ENCODE data around the gene CHRM5.
"Not testable (repeated sequence)": the region's sequence is repeated elsewhere in the genome, so short reads cannot be mapped to it uniquely, and the experiment has no call there.

Gene CHRM5

GRCh38 chr15:33982516-33982915, 14.2 kb downstream of the CHRM5 start:
- TF ChIP-seq CTCF (IDR thresholded peaks at IDR 0.05; ENCODE audit: control insufficient read depth, extremely low read depth, insufficient read depth) = no peak
- DNase-seq (ENCODE audit: low read depth) = no peak
- H3K4me3 ChIP-seq (ENCODE audit: low read depth, low read length) = no peak overlapping the region

- no peak for TF ChIP-seq CTCF (IDR thresholded peaks at IDR 0.05; ENCODE audit: control insufficient read depth, extremely low read depth, insufficient read depth)
- no peak for DNase-seq (ENCODE audit: low read depth)
- H3K4me3 ChIP-seq (ENCODE audit: low read depth, low read length) = no peak overlapping the region
Measured at GRCh38 chr15:33985287-33985686, 17.0 kb downstream of the CHRM5 start.

GRCh38 chr15:33985751-33986150, 17.5 kb downstream of the CHRM5 start:
- no peak overlapping the region for H3K4me3 ChIP-seq (ENCODE audit: low read depth, low read length)
- no peak for DNase-seq (ENCODE audit: low read depth)
- TF ChIP-seq CTCF (IDR thresholded peaks at IDR 0.05; ENCODE audit: control insufficient read depth, extremely low read depth, insufficient read depth) = no peak

GRCh38 chr15:33987444-33987843, 19.1 kb downstream of the CHRM5 start:
- no peak for DNase-seq (ENCODE audit: low read depth)
- no peak for TF ChIP-seq CTCF (IDR thresholded peaks at IDR 0.05; ENCODE audit: control insufficient read depth, extremely low read depth, insufficient read depth)
- H3K4me3 ChIP-seq (ENCODE audit: low read depth, low read length) = no peak overlapping the region

GRCh38 chr15:33988384-33988783, 20.1 kb downstream of the CHRM5 start:
- TF ChIP-seq CTCF (IDR thresholded peaks at IDR 0.05; ENCODE audit: control insufficient read depth, extremely low read depth, insufficient read depth) = no peak
- no peak overlapping the region for H3K4me3 ChIP-seq (ENCODE audit: low read depth, low read length)
- no peak for DNase-seq (ENCODE audit: low read depth)

GRCh38 chr15:33994005-33994615, 25.8 kb downstream of the CHRM5 start:
- no peak for DNase-seq (ENCODE audit: low read depth)
- peak; percentile 83 for TF ChIP-seq CTCF (IDR thresholded peaks at IDR 0.05; ENCODE audit: control insufficient read depth, extremely low read depth, insufficient read depth)
- H3K4me3 ChIP-seq (ENCODE audit: low read depth, low read length) = no peak overlapping the region

- not testable (repeated sequence) for DNase-seq (ENCODE audit: low read depth); H3K4me3 ChIP-seq (ENCODE audit: low read depth, low read length)
Measured at GRCh38 chr15:33995666-33996065, 27.4 kb downstream of the CHRM5 start.
